ENCODE measurements around the gene TRIM32.

DNA sequence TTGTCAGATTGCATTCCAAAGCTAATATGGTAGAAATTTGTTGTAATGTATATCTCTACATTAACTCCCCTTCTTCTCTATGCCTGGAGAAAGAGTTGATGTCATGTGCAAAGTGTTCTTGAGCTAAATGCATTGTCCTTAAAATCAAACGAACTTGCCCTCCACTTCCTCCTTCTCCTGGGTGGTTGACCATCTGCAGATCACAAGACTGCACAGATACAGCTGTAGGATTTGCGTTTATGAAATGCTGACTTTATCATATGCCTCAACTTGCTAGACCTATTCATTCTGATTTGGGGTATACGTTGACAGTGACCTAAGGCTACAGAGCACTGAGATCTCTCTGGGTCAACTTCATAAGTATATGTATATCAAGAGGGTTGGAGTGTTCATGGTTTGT is 8.3 kb downstream of the TRIM32 start:
- TF ChIP-seq TAF1 (IDR thresholded peaks at IDR 0.05; ENCODE audit: low read depth, low read length) (no peak), POLR2AphosphoS5 (IDR thresholded peaks at IDR 0.05; ENCODE audit: low read depth, low read length) (no peak), POLR2A (IDR thresholded peaks at IDR 0.05; ENCODE audit: low read depth, low read length) (no peak)
